ENCODE results near the gene NDRG2.

DNA sequence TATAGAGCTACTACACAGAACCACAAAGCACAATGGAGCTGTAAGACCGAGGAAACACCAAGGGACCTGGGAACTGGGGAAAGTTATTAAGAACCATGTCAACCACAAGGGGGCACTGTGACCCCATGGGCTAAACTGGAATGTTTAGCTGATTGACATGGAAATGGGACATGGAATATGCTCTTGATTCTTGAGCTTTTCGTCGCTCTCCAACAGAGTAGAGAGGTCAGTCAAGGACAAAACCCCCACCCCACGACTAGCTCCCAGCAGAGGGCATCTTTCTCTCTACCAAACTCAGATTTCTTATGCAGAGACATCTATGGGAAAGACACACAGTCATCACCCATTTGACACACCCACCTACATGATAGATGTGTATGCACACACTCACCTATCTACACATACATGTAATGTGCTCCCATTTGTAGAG is 10.1 kb downstream of the NDRG2 start:
- TF ChIP-seq, protein P1, sequence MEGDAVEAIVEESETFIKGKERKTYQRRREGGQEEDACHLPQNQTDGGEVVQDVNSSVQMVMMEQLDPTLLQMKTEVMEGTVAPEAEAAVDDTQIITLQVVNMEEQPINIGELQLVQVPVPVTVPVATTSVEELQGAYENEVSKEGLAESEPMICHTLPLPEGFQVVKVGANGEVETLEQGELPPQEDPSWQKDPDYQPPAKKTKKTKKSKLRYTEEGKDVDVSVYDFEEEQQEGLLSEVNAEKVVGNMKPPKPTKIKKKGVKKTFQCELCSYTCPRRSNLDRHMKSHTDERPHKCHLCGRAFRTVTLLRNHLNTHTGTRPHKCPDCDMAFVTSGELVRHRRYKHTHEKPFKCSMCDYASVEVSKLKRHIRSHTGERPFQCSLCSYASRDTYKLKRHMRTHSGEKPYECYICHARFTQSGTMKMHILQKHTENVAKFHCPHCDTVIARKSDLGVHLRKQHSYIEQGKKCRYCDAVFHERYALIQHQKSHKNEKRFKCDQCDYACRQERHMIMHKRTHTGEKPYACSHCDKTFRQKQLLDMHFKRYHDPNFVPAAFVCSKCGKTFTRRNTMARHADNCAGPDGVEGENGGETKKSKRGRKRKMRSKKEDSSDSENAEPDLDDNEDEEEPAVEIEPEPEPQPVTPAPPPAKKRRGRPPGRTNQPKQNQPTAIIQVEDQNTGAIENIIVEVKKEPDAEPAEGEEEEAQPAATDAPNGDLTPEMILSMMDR (IDR thresholded peaks at IDR 0.05) = peak; percentile 85 to 91
- TF ChIP-seq POLR2AphosphoS5 (IDR thresholded peaks at IDR 0.05) (peak in 2 of 3 donors; percentile 43 to 57), POLR2A (IDR thresholded peaks at IDR 0.05) (no peak)
